ENCODE data around the gene BAIAP2L1.
A peak's percentile ranks its signal among the peaks of the same experiment; 100 is the strongest.

BAIAP2L1 gene

DNA sequence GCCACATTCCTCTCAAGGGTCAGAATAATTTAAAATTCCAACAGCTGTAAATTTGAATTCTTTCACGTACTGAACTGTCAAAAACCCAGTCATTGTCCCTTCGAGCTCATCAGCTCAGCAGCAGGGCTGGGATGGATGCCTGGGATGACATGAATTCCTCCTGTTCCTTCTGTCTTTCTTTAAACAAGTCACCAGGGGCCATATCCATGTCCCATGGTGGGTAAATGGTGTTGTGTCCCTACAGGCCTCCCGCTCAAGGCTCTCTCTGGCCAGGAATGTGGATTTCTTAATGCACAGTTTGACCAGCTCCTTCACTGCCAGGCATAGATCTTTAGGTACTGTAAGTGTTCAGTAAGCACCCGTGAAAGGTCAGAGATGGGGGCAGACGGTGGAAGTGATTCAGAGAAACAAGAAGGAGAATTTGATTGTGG, 135.0 kb downstream of the BAIAP2L1 start:
- no peak for DNase-seq

DNA sequence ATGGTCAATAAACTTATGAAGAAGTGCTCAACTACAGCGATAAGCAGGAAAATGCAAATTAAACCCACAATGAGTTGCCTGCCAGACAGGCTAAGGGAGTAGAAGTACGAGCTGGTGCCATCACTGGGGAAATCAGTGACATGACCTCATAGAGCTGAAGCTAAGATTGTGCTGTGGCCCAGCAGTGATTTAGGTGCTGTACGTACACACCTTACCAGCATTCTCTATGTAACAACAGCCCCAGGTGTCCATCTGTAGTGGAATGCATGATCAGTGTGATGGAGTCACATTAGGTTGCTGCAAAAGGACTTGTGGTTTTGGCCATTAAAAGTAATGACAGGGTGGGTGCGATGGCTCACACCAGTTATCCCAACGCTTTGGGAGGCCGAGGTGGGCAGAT, 143.2 kb downstream of the BAIAP2L1 start:
- DNase-seq, result no peak

DNA sequence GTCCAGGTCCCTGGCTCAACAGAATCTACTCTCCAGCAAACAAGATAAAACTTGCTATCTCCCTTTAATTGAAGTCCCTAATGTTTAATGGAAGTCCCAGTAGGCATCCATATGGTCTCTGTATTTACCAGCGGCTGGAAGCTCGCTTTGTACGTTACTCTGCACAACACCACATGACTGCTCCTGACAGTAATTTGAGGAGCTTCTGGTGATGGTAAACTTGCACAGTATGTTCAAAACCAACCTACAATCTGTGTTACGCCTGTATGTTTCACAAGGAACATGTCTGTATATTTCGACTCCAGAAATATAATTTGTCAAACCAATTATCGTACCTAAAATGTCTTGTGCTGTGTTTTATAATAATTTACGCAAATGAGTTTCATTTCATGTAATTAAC, 144.5 kb downstream of the BAIAP2L1 start:
- no peak for DNase-seq

DNA sequence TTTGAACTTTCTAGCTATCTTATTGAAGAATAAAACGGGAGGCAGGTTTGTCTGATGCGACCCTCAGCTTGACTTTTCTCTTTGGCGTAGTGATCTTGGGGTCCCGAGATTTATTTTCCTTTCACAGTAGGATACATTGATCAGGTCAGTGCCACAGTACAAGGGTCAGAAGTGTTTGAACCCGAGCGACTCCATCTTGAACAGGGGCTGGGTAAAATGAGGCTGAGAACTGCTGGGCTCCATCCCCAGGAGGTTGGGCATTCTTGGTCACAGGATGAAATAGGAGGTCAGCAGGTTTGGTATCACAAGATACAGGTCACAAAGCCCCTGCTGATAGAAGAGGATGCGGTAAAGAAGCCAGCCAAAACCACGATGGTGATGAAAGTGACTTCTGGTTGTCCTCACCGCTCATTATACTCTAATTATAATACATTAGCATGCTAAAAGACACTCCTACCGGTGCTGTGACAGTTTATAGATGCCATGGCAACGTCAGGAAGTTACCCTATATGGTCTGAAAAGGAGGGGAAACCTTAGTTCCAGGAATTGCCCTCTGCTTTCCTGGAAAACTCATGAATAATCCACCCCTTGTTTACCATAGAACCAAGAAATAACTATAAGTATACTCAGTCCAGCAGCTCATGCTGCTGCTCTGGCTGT, 145.8 kb downstream of the BAIAP2L1 start:
- peak in 1 of 2 experiments; percentile 21 for DNase-seq

DNA sequence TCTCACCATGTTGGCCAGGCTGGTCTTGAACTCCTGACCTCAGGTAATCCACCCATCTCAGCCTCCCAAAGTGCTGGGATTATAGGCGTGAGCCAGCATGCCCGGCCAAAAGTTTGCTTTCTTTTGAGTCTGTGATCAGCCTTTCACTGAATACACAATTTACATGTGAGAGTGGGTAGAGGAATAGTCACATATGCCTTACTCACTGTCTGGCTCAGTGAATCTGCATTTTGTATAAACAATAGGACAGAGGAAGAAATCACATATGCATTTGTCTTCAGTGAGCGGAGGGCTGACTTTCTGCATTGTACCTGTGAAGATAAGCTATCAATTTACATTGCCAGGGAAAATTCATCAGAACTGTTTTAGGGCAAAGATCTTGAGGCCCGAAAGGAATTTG, 146.4 kb downstream of the BAIAP2L1 start:
- no peak for DNase-seq

DNA sequence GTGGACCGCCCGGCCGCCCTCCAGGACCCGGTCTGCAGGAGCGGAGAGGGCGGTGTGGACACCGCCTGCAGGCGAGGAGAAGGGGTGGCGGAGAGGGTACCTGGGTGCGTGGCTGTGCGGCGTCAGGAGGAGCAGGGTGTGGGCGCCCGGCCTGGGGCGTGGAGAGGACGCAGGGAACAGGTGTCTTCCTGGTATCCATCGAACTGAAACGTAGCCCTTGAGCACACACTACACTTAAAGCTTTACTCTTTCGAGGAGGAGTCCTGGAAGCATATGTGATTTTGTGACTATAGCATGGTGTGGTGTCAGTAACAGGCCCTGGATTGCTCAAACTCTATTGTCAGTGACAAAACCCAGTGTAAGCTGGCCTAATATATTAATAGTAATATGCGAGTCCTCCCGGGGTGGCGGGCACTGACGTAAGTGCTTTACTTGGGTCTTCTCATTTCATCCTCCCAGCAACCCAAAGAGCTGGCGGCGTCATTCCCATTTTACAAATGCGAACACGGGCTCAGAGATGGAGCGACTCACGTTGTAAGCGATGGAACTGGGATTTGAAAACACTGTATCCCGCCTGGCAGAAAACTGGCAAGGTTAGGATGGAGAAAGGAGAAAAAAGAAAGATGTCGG, 148.3 kb downstream of the BAIAP2L1 start:
- no peak for DNase-seq

DNA sequence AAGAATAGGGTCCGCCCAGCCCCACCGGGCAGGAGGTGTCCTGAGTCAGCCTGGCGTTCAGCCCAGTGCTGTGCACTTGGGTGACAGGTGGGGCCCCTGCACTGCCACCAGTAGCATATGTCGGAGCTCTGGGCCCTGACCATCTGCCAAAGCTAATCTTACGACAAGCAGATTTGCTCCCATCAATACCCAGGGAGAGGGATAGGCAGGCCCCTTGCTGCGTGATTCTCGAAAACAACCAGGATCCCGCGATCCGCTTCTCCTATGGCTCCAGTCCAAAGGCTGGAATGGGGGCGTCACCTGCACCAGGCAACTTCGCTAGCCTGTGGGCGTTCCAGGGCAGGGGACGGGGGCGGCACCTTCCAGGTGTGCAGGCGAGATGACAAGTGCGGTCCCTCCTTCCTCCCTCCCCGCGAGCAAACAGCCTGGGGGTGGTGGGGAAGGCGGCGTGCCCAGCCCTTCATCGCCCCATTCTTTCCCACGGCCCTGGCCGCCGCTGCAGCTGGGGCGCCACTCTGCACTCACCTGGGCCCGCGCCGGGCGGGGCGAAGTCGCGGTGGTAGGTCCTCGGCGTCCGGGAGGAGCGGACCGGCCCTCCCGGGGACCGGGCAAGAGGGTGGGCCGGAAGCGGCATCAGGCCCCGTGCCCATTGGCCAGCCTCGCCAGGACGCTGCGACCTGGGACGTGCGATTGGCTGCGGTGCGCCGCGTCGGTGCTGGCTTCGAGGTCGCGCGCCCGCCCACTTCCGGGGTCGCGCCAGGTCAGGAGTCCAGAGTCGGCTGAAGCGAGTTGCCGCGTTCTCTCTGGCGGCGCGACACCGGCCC, 149.1 kb downstream of the BAIAP2L1 start, which contains the start of gene TECPR1:
TSS of gene TECPR1 (minus strand) at position 632 of the 824 bp plus-strand sequence. CDS start 6,086 bp downstream, outside the sequence.
- DNase-seq, result peak; percentile 81 to 88

DNA sequence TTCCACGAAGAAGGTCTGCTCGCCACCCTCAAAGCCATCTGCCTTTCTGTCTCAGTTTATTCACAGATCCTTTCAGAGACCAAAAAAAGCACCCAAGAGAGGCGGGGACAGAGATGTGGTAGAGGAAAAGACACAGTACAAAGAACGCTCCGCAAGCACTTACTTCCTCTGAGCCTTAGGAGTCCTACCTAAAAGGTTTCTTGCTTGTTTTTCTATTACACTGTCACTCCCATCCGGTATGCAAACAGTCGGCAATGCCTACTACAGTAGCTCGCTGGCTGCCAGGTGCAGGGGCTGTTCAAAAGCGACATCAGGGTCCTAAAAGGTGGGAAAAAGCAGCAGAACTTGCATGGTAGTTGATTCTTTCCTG, 149.7 kb downstream of the BAIAP2L1 start:
- no peak for DNase-seq

DNA sequence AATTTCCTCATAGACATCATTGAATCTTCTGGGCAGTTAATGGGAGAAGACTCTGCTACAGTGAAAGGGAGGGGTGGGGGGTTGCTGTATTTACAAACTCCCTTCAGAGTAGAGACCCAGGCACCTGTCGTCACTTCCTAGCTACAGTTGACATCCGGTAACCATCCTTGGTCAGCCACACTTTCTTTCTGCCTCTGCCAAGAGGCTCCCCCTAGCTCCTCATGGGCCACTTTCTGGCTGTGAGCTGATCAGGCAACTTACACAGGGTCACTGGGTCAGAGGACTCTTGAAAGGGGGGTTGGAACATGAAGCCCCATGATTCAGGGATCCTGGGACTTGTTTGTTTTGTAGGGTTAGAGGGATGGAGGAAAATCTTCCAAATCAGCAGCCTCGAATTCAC, 150.1 kb downstream of the BAIAP2L1 start:
- peak; percentile 31 to 33 for DNase-seq

DNA sequence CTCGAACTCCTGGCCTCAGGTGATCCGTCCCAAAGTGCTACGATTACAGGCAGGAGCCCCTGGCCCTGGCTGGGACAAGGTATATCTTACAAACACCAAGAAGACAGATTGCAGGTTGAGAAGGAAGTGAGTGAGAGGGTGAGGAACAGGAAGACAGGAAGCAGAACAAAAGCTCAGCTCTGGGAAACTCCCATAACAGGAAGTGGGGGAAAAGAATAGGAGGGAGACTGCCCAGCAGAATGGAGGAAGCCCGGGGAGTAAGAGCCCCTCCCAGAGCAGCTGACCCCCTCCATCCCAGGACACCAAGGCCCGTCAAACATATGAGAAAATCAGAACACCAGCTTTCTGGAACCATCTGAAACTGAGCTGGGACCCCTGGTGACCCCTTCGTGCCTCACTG, 151.8 kb downstream of the BAIAP2L1 start:
- peak; percentile 14 to 15 for DNase-seq

DNA sequence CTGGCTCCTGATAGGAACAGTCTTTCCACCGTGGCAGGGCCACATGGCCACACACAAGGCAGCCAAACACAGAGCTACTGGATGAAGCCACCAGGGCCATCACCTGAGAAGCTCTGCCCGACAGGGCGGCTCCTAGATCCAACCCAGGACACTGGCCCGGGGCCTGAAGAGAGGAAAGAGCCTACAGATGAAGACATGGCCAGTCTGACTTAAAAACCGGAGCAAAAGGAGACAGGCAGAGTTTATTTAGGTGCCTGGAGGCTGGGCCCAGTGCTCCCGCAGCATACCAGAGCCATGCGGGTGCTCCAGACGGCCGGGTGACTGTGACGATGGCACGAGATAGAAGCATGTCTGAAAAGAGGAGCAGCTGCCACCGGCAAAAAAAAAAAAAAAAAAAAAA, 152.7 kb downstream of the BAIAP2L1 start:
- no peak for DNase-seq

DNA sequence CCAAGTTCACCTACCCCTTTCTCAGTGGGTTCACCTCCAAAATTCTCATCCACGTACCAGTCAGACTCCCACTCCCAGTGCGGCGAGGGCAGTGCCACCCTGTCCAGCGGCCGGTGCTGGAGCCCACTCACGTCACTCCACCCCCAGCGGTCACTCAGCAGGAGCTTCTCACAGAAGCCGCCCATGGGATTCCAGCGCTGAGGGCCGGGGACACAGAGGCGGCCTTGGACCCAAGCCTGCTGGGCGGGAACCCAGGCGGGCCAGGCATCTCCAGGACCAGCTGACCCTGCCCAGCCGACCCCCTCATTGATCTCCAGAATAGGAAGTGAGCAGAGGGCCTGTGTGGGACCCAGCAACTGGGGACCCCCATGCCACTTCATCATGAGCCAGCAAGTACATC, 156.0 kb downstream of the BAIAP2L1 start:
- DNase-seq, result no peak

DNA sequence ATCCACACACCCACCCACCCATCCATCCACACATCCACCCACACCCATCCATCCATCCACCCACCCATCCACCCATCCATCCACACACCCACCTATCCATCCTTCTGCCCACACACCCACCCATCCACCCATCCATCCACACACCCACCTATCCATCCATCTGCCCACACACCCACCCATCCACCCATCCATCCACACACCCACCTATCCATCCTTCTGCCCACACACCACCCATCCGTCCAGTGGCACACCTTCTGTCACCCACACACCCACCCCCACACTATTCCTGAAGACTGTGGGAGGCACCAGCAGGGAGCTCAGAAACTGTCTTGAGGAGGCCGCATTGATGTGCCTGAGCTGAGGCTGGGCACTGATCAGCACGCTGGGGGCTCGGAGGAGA, 158.0 kb downstream of the BAIAP2L1 start:
- DNase-seq, result no peak

DNA sequence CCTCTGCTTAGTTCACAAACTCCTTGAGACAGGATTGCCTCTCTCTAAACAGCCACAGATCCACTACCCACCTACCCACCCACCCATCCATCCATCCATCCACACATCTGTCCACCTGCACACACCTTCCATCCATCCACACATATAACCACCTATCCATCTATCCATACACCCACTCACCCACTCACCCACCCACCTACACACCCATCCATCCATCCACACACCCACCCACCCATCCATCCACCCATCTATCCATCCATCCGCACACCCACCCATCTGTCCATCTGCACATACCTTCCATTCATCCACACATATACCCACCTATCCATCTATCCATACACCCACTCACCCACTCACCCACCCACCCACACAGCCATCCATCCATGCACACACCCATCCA, 158.5 kb downstream of the BAIAP2L1 start:
- DNase-seq, result no peak

DNA sequence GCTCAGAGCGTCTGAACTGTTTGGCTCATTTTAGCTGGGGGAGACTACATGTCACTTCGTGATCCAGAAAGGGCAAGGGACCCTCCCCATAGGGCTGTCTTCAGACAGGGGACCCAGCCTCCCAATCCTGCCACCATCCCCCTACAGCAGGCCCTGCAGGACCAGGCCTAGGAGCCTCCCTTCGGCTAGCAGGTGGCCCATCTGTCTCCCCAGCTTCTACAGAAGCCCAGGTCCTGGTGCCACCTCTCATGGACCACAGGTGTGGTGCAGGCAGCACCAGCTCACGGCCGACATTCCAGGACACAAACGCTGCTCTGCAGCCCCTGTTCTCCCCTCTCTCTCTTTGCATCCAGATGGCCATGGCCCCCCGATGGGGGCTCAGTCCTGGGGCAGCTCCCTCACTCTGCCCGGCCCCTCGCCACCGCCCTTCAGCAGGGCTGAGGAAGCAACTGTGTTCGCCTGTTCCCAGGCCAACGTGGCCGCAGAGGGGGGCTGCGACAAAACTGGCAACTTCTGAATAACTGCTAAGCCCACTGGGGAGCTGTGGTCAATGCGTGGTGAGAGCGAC, 159.1 kb downstream of the BAIAP2L1 start:
- DNase-seq, result no peak
